Ovary (tissue), 9 donors: ENCODE results near the gene MRPL50. TPM values are rescaled to one million over a fixed set of nuclear protein-coding genes. Genes with fewer than 3 reads are reported as not detected.

ENCODE experiments used
- DNase-seq, 5 donors: peaks; one replicate each; pipeline ENCODE4 v3.0.0-alpha.2; 2019 to 2020
- H3K27ac ChIP-seq, 2 donors: fragments of 200-600 bp; one replicate each; pipeline versions ENCODE4 v1.5.1 to v1.8.0; 2019 to 2022
- H3K27me3 ChIP-seq: fragments of 200-600 bp; one replicate; pipeline ENCODE4 v1.8.0; 2022
- H3K36me3 ChIP-seq: fragments of 200-600 bp; sonication (generic); one replicate; pipeline ENCODE4 v1.5.1; 2019
- H3K4me1 ChIP-seq: one replicate; pipeline ENCODE4 v1.8.1; 2013; ENCODE audit warnings: mild to moderate bottlenecking, moderate library complexity; ENCODE audit not compliant: insufficient read depth
- H3K4me3 ChIP-seq: fragments of 200-600 bp; sonication (generic); one replicate; pipeline ENCODE4 v1.5.1; 2017
- H3K9me3 ChIP-seq, 2 donors: fragments of 200-600 bp in 1 of 2; sonication (generic) in 1 of 2; one replicate each; pipeline versions ENCODE4 v1.5.1 to v1.8.1; 2013 to 2019; ENCODE audit warnings: mild to moderate bottlenecking in 1 of 2, moderate library complexity in 1 of 2
- CTCF ChIP-seq, 3 donors: fragments of 450-650 bp in 2 of 3; fragments of 200-600 bp in 1 of 3; IDR thresholded peaks; one replicate each; pipeline versions ENCODE4 v1.5.1 to v1.8.0; 2016 to 2022; ENCODE audit warnings: antibody characterized with exemption in 3 of 3, mild to moderate bottlenecking in 1 of 3
- EP300 ChIP-seq: sonication (generic); formaldehyde crosslinking; IDR thresholded peaks from one replicate; pipeline ENCODE4 v1.6.1; 2017; ENCODE audit warnings: antibody characterized with exemption
- POLR2A ChIP-seq: fragments of 450-650 bp; IDR thresholded peaks from one replicate; pipeline ENCODE4 v1.6.1; 2017; ENCODE audit warnings: antibody characterized with exemption, mild to moderate bottlenecking, moderate library complexity
- whole genome bisulfite sequencing, 3 donors: extraction: QIAGEN DNeasy Blood & Tissue Kit in 1 of 3; methylation state at CpG; one replicate each; pipeline versions ENCODE4 v1.1.5 to v1.1.7; 2013 to 2017; 5-methylcytosine and 5-hydroxymethylcytosine counted together
- intact Hi-C, 4 donors: fragments of 100-400 bp; cut with DNase I; formaldehyde crosslinking; loops; one replicate each; pipeline versions ENCODE4 v1.11.0 to v1.15.1; 2022 to 2023
- polyA plus RNA-seq, 2 donors: library from polyadenylated mRNA; stranded (reverse); fragments of 200-250 nt in 1 of 2; fragments of 350-450 nt in 1 of 2; fragmentation: Illumina TruSeq in 1 of 2; extraction: RNeasy Lipid Tissue Mini Kit (QIAGEN cat#74804) in 1 of 2; gene quantifications; one replicate each; pipeline ENCODE4 v1.2.3, GENCODE V29; 2013 to 2014
- total RNA-seq, 7 donors: library from RNA; depleted of rRNA in 2 of 7; stranded (reverse); fragments of >200 nt in 2 of 7; fragmentation: NEBNext Ultra II Directional in 3 of 7; extraction: Animal tissue kit (Norgen Biotek cat#: 25700) in 3 of 7; gene quantifications; one replicate each; pipeline versions ENCODE4 v1.1.0 to v1.2.4, GENCODE V29; 2016 to 2023
- donor health status: DM: no; HTN: no; CAD: no; lungs with moderate emphysema.
- donor health status: DM: no; HTN: no; CAD: no.
- donor health status: Bipolar disorder and iron deficiency.
- donor health status: DM: yes; HTN: yes; CAD: no.
- donor health status: DM: no; HTN: no; CAD: no.
- donor health status: DM: yes; HTN: yes; CAD: no.

Gene MRPL50
- total and polyA plus RNA-seq, 9 donors: 9.2 to 16.9 (median 14.2) TPM

GRCh38 chr9:101442736-101443135 is 44.3 kb upstream of the MRPL50 start:
- H3K27ac ChIP-seq: no peak overlapping the region
- no peaks in the 10 kb centered on the region for H3K4me1 ChIP-seq
- H3K27me3 ChIP-seq: no peaks in the 10 kb centered on the region
- intact Hi-C loops: no loop called here
- WGBS, 3 donors: 66 to 74% (median 68%) methylated on average over 3 of the region's 3 CpGs
- H3K36me3 ChIP-seq: no peaks in the 10 kb centered on the region
- H3K9me3 ChIP-seq: no peaks in the 10 kb centered on the region
- TF ChIP-seq POLR2A (no peak), CTCF (IDR thresholded peaks at IDR 0.05) (no peak), EP300 (no peak)
- no peak overlapping the region for H3K4me3 ChIP-seq
- no peak for DNase-seq

- WGBS, 3 donors: 91 to 95% (median 92%) methylated on average over 3 of the region's 3 CpGs
- H3K4me1 ChIP-seq: no peaks in the 10 kb centered on the region
- DNase-seq: no peak
- H3K27me3 ChIP-seq: no peaks in the 10 kb centered on the region
- H3K9me3 ChIP-seq: no peaks in the 10 kb centered on the region
- intact Hi-C loops: no loop called here
- TF ChIP-seq CTCF (IDR thresholded peaks at IDR 0.05) (no peak), EP300 (no peak), POLR2A (no peak)
- no peak overlapping the region for H3K4me3 ChIP-seq
- no peak overlapping the region for H3K27ac ChIP-seq
- H3K36me3 ChIP-seq: no peaks in the 10 kb centered on the region
These were observed 43.9 kb upstream of the MRPL50 start for GRCh38 chr9:101442318-101442717.

GRCh38 chr9:101440714-101441230 is 42.4 kb upstream of the MRPL50 start:
- H3K27ac ChIP-seq: no peak overlapping the region
- H3K4me1 ChIP-seq: no peaks in the 10 kb centered on the region
- intact Hi-C loops: no loop called here
- no peaks in the 10 kb centered on the region for H3K27me3 ChIP-seq
- H3K9me3 ChIP-seq: no peaks in the 10 kb centered on the region
- no peaks in the 10 kb centered on the region for H3K36me3 ChIP-seq
- no peak for TF ChIP-seq EP300
- TF ChIP-seq CTCF (IDR thresholded peaks at IDR 0.05): no peak
- TF ChIP-seq POLR2A: no peak
- no peak for DNase-seq
- H3K4me3 ChIP-seq: no peak overlapping the region
- 55 to 65% (median 63%) methylated on average over 3 of the region's 3 CpGs for WGBS, 3 donors

GRCh38 chr9:101438523-101438922 is 40.1 kb upstream of the MRPL50 start:
- H3K36me3 ChIP-seq: no peaks in the 10 kb centered on the region
- no peak overlapping the region for H3K27ac ChIP-seq
- H3K4me3 ChIP-seq: no peak overlapping the region
- no peaks in the 10 kb centered on the region for H3K9me3 ChIP-seq
- H3K4me1 ChIP-seq: no peaks in the 10 kb centered on the region
- TF ChIP-seq POLR2A (no peak), EP300 (no peak), CTCF (IDR thresholded peaks at IDR 0.05) (no peak)
- WGBS, 3 donors: 77 to 83% (median 77%) methylated on average over 3 of the region's 3 CpGs
- no peak for DNase-seq
- no peaks in the 10 kb centered on the region for H3K27me3 ChIP-seq
- intact Hi-C loops: no loop called here
